ENCODE measurements around the gene ZNF470. TPM values are rescaled to one million over a fixed set of nuclear protein-coding genes. Genes with fewer than 3 reads are reported as not detected.

Gene ZNF470
- 1.4 to 1.8 TPM (median 1.6 TPM) in 5 replicates for total RNA-seq (2022; extraction: Qiagen RNA extraction; ENCODE audit: low read depth)

DNA sequence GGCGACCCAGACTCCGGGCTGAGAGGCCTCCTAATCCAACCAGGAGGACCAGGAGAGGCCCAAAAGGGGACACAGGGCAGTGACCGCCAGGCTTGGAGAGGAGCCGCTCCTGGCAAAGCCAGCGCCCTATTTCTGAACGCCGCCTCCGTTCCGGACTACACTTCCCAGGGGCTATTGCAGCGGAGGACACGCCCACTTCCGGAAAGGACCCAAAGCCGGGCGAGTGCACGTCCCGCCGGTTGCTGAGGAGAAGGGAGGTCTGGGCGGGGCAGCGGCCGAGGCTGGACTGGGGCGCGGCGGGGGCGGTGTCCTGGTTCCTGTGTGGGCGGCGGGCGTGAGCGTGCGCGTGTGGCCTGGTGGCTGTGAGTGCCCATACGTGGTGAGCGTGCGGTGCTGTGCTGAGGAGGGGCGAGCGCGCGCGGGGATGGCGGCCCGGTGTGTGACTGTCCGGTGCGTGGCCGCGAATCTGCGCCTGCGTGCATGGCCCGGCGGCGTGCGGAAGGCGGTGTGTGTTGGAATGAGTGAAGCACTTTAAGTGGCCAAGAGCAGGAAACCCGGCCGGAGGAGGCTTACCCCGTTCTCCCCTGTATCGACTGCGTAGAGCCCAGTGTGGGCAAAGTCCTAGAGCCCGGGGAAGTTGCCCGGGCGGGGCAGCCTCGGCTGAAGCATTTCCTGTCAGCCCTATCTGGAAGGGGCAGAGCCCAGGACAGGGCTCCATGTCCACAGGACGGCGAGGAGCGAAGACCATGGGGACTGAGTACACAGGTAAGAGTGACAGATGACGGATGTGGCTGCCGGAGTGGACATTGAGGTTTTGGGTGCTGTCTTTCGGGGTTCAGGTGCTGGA, at the start of gene ZNF470:
ZNF470 (plus strand) TSS at position 195 of the 847 bp plus-strand sequence. CDS start 2,844 bp downstream, outside the sequence.

GRCh38 chr19:56538761-56539263, 28.5 kb upstream of the ZNF470 start, which contains the start of gene ZFP28:
Gene ZFP28 (plus strand): TSS chr19:56538948. CDS start chr19:56539019, 71 bp downstream.

DNA sequence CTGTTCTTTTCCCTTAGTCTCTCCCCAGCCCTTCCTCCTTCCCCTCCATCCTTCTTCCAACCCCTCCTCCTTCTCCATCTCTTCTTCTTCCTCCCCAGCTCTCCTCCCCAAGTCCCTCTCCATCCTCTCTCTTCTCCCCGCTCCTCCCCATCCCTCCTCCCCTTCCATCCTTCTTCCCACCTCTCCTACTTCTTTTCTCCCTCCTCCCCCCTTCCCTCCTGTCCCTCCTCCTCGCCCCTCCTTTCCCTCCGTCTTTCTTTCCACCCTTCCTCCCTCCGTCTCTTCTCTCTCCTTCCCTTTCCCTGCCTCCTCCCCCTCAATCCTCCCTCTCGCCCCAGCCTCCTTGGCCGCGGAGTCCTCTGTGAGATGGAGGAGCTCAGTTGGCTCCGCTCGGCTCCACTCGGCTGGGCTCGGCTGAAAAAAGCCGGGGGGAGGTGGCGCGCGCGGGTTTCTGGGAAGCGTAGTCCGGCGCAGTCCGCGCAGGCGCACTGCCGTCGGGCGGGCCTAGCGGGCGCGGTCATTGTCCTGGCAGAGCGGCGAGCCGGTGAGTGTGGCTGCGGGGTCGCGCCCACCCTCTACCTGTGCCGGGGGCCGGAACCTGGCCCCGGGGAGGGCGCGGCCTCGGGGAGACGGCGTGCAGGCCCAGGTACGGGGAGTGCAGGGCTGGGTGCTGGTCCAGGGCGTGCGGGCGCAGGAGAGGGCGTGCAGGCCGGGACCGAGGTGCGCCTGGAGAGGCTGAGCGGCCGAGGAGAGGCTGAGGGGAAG, 27.7 kb downstream of the ZNF470 start, which contains the start of gene ZNF71:
ZNF71 (plus strand) TSS at position 520 of the 765 bp plus-strand sequence. CDS start 6,257 bp downstream, outside the sequence.

Other genes with a start within 250 kb of the ZNF470 start
- 0.70 to 1.4 TPM (median 1.1 TPM) in 5 replicates for gene ZNF582, start 173.9 kb upstream of the ZNF470 start, total RNA-seq (2022; extraction: Qiagen RNA extraction; ENCODE audit: low read depth)
- gene ZNF583, start 163.1 kb upstream of the ZNF470 start, total RNA-seq (2022; extraction: Qiagen RNA extraction; ENCODE audit: low read depth) = 1.7 to 2.9 TPM (median 2.3 TPM) in 5 replicates
- gene ZNF667, start 90.1 kb upstream of the ZNF470 start, total RNA-seq (2022; extraction: Qiagen RNA extraction; ENCODE audit: low read depth) = not detected in 5 replicates
- 0.02 to 0.03 TPM (median 0.03 TPM) in 4 of 5 replicates, not detected in the other for gene ZNF471, start 59.6 kb upstream of the ZNF470 start, total RNA-seq (2022; extraction: Qiagen RNA extraction; ENCODE audit: low read depth)
- gene ZFP28, start 28.5 kb upstream of the ZNF470 start, total RNA-seq (2022; extraction: Qiagen RNA extraction; ENCODE audit: low read depth) = 3.1 to 4.4 TPM (median 3.5 TPM) in 5 replicates
- 9.3 to 11.7 TPM (median 10.7 TPM) in 5 replicates for gene ZNF71, start 27.8 kb downstream of the ZNF470 start, total RNA-seq (2022; extraction: Qiagen RNA extraction; ENCODE audit: low read depth)
- 0.19 TPM in 1 of 5 replicates, not detected in the others for gene SMIM17, start 75.7 kb downstream of the ZNF470 start, total RNA-seq (2022; extraction: Qiagen RNA extraction; ENCODE audit: low read depth)
- not detected in 5 replicates for gene ZNF835, start 104.3 kb downstream of the ZNF470 start, total RNA-seq (2022; extraction: Qiagen RNA extraction; ENCODE audit: low read depth)

All from A549 treated with GW870086 at 1 μM for 4 hours (cell line).